Omental fat pad (tissue), 4 donors: ENCODE measurements around the gene PPP1R12A. TPM values are rescaled to one million over a fixed set of nuclear protein-coding genes. Genes with fewer than 3 reads are reported as not detected.

Experiments
- ATAC-seq: fragments of 150-250 bp; one replicate; pipeline ENCODE4 v1.9.1; 2016; ENCODE audit warnings: mild to moderate bottlenecking, moderate library complexity; ENCODE audit not compliant: low FRiP score
- DNase-seq: peaks from one replicate; pipeline ENCODE4 v3.0.0-alpha.2; 2019; ENCODE audit warnings: low spot score
- total RNA-seq, 4 donors: library from RNA; depleted of rRNA; stranded (reverse); fragments of >200 nt; gene quantifications; one replicate each; pipeline ENCODE4 v1.1.0, GENCODE V29; 2016
- TF ChIP-seq, protein P1 (sequence below), 3 donors: fragments of 450-650 bp; IDR thresholded peaks; one replicate each; pipeline ENCODE4 v1.5.1; 2016 to 2017; ENCODE audit warnings: antibody characterized with exemption in 3 of 3, mild to moderate bottlenecking in 3 of 3, moderate library complexity in 2 of 3

Gene PPP1R12A
- total RNA-seq, 4 donors from 2014 or later: 49.3 to 153 (median 78.0) TPM

DNA sequence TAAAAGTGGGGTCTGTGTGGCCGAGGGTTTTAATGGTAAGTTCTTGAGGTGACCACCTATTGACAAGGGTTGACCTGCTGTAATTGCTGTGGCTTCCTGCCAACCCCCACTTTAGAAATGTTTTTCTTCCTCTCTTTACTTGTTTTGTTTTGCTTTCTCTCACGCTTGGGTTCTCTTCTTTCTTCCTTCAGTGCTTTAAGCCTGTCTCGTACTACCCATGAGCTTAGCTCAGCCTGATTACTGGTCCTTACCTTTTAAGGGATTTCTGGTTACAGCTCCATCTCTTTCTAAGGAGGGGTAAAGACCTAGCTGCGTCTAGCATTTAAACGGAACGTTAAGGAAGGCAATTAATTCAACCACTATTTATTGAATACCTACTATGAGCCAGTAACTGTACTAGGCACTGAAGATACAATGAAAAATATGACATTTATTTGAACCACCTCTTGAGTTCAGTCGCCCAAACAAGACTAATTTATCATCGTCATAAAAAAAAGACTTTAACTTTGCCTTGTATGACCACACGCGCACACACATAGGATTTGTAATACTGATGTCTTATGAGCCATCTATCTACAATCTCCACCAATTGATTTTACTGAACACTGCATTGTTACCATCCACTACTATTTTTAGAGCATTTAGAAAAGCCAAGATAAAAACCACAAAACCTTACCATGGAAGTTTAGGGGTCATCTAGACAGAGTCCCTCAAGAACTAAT is 888 bp upstream of the PPP1R12A start:
- no peak for DNase-seq
- no peak for ATAC-seq
- TF ChIP-seq, protein P1, sequence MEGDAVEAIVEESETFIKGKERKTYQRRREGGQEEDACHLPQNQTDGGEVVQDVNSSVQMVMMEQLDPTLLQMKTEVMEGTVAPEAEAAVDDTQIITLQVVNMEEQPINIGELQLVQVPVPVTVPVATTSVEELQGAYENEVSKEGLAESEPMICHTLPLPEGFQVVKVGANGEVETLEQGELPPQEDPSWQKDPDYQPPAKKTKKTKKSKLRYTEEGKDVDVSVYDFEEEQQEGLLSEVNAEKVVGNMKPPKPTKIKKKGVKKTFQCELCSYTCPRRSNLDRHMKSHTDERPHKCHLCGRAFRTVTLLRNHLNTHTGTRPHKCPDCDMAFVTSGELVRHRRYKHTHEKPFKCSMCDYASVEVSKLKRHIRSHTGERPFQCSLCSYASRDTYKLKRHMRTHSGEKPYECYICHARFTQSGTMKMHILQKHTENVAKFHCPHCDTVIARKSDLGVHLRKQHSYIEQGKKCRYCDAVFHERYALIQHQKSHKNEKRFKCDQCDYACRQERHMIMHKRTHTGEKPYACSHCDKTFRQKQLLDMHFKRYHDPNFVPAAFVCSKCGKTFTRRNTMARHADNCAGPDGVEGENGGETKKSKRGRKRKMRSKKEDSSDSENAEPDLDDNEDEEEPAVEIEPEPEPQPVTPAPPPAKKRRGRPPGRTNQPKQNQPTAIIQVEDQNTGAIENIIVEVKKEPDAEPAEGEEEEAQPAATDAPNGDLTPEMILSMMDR (IDR thresholded peaks at IDR 0.05): no peak

DNA sequence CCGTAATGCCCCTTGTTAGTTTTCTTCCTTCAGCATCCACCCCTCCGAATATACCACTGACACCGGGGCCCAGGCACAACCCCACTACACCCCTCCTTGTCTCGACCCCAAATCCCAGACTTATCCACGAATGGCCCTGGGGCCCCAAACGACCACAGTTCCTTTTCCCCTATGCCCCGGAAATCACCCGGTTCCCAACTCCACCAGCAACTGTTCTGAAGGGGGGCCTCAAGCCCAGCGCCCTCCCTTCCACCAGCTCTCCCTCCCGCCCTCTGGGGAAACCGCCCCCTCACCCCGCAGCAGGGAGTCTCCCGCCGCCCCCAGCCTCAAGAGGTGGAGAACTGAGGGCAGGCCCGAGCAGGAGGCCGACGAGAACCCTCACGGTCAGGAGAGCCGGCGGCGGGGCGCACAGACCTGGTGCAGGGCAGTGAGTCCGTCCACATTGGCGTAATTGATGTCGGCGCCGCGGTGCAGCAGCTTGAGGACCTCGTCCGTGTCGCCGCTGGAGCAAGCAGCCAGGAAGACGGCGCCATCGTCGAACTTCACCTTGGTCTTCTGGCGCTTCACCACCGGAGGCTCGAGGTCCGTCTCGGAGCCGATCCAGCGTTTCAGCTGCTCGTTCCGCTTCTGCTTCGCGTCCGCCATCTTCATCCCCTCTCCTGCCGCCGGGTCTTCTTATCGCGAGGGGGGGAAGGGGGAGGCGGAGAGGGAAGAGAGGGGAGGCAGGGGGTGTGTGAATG is 446 bp downstream of the PPP1R12A start:
- peak; percentile 62 for ATAC-seq
- TF ChIP-seq, protein P1 (IDR thresholded peaks at IDR 0.05): no peak
- peak; percentile 28 for DNase-seq

DNA sequence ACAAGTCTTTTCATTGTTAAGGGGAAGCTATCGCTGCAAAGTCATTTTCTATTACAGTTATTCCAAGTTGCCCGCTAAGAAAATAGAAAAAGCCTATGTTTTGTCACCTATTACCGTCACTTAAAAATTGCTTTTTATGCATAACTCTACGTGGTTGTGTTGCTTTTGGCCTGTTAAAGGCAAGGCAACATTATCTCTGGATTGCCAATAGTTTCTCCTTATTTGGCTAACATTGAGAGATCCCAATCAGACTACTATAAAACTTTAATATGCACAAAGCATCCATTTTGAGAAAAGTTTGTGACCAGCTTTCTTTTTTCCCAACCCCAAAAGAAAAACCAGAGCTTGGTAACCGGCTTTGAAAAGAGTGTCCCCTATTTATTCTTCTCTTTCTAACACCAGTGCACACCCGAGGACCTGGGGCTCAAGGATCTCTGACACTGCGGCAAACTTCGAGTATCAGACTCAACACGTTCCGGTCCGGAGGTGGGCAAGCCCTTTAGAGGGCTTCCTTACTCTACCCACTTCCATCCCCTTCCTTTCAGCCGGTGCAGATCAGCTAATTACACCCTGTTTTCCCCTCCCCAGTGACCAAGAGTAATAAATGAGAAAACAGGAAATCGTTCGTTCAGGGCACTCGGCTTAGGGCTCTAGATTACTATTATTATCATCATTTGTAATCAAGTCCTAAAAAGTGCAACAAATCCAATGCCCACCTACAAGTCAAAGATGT is 1.2 kb downstream of the PPP1R12A start:
- ATAC-seq: peak; percentile 21
- no peak for DNase-seq
- TF ChIP-seq, protein P1 (IDR thresholded peaks at IDR 0.05): no peak

DNA sequence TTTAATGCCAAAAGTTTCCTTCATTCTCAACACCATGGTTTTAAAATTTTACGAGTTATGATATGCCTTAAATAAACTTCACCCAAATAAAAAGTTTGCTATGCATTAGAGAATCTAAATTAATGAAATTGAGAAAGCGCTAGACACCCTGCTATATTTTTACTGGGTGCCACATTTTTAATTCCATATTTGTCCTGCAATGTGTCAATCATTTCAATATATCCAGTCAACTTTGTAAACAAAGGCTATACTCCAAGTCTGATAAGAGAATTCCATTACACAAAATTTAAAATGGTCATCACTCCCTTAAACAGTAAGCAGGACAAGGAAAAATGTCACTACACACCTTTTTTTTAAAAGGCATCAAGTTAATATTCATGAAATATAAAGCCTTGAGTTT is 1.9 kb downstream of the PPP1R12A start:
- DNase-seq (no peak), ATAC-seq (no peak)
- TF ChIP-seq, protein P1 (IDR thresholded peaks at IDR 0.05): no peak

DNA sequence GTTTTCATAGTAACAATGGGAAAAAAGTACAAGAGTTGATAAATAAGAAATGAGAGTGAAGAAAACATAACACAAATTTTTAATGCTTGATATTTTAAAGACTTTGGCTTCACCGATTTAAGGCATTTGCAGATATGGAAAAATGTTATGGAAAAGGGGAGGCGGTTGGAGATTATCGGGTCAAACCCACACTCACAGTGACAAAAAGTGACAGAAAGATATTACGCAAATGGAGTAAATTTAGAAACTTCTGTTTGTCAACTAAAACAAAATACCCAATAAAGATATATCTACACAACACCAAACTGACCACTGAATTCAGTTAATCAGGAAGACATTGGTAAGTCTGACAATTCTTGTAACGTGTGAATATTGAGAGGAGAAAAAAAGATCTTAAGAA is 2.5 kb downstream of the PPP1R12A start:
- ATAC-seq: no peak
- no peak for DNase-seq
- TF ChIP-seq, protein P1 (IDR thresholded peaks at IDR 0.05): no peak

DNA sequence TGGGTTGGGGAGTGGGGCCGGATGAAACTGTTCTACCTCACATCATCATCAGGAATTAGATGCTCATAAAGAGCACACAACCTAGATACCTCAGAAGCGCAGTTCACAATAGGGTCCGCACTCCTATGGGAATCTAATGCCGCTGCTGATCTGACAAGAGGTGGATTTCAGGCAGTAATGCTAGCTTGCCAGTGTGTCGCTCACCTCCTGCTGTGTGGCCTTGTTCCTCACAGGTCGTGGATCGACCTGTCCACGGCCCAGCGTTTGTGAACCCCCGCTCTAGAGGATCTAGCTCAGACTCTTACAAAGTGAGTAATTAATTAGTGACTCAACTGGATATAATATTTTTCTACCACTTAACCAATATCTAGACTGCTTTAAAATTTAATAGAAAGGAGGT is 5.8 kb downstream of the PPP1R12A start:
- DNase-seq (no peak), ATAC-seq (no peak)
- TF ChIP-seq, protein P1 (IDR thresholded peaks at IDR 0.05): no peak
